ENCODE data around the gene ZNF512.

DNA sequence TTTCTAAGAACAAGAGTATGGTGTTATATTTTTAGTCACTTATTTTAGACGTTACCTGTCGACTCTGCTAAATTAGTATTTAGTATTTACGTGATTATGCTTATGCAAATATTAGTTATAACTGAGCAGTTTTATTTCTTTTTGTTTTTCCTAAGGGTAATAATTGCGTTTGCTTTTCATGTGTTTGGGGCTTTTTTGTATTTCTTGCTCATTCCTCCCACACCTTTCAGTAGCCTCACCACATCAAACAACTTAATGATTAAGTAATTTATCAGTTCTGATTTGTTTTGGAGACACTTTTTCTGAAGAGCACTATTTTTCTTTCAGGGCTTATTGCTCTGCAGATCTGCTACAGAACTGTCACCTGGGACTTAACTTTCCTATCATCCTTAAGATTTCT lies 88.4 kb downstream of the ZNF512 start:
- TF ChIP-seq CTCF (conservative IDR thresholded peaks at IDR 0.05; ENCODE audit: low read length) (no peak), EZH2phosphoT487 (IDR thresholded peaks at IDR 0.05; ENCODE audit: borderline replicate concordance) (no peak)
